Stimulated activated CD4-positive, alpha-beta T cell treated with anti-CD3 and anti-CD28 coated beads, TNF-alpha, amount 100 ng/mL, for 4 hours (primary cell): ENCODE results near the gene SLC23A2.

Source experiments
- DNase-seq, 3 experiments: peaks; one replicate each; pipeline ENCODE4 v3.0.0-alpha.2; 2020; ENCODE audit warnings: low read depth in 3 of 3

Gene SLC23A2

DNA sequence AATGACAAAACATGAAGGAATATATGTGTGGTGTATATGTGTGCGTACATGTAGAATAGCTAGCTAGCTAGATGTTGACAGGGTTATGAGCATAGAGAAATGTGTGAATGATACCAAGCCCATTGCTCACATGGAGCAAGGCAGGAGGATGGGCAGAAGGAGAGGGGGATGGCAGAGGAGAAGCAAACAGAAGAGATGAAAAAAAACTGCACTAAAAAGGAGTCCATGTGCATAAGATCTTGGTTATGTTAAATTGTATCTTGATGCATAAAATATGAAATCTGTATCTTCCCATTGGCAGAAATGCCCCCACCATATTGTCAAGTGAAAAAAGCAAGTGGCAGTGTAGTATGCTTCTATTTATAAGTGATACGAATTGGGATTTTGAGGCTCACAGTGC is 154.5 kb downstream of the SLC23A2 start:
- DNase-seq, result no peak

GRCh38 chr20:4844751-4845465 is 156.4 kb downstream of the SLC23A2 start:
- no peak for DNase-seq

DNA sequence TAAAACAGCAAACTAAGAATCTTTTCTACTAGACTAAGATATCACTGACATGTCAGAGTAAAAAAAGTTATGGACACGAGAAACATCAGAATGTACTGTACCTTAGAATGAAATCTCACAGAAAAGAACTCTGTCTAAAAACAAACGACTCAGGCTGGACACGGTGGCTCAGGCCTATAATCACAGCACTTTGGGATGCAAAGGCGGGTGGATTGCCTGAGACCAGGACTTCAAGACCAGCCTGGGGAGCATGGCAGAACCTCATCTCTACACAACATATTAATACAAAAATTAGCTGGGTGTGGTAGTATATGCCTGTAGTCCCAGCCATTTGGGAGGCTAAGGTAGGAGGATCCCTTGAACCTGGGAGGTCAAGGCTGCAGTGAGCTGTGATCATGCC is 157.0 kb downstream of the SLC23A2 start:
- DNase-seq, result no peak

DNA sequence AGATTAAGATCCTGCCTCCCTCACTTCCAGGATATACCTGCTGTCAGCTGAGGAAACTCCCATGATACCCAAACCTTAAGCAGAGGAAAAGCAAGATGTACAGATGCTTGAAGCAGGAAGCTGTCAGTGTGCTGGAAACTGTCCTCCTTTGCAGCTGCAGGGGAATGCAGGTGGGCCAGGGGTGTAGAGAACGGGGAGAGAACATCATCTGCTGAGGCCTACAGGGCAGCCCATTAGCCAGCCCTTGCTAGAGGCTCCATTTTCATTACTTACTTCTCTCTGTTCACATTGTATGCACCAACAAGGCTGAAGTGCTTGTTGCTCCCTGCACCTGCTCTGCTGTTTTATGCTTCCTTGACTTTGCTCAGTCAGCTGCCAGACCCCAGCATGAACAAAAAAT is 160.5 kb downstream of the SLC23A2 start:
- no peak for DNase-seq

DNA sequence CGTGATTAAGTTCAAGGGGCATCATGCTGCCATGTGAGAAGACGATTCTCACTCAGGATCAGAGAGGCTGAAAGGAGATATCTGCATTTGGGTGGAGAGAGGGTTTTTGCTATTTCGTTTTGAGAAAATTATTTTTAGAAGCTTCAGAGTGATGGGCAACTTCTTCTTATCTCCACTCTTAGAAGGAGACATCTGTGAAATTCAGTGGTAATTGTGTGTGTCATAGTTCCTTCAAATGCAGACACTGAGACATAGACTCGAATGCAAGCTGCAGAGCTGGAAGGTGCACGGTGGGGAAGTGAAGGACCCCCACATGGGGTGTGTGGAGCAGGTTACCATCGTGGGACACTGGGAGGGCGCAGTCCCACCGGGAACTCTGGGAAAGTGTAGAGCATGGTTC is 162.8 kb downstream of the SLC23A2 start:
- DNase-seq, result no peak

GRCh38 chr20:4837760-4838159 is 163.6 kb downstream of the SLC23A2 start:
- no peak for DNase-seq

DNA sequence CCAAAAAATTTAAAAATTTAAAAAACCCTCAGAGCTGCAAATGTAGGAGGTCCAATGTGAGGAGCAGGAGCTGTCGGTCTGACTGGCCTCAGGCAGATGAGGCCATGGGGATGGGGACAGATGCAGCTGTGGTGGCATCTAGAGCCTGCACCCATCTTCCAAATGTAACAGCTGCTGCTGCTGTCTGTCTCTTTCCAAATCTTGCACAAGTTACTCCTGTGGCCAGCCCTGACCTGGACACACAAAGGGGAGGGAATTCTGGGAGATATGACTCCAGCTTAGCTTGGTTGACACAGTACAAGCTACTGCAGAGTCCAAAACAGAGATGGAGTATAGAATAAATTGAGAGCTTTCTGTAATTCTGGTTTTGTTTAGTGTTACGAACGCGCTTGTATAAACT is 164.4 kb downstream of the SLC23A2 start:
- no peak for DNase-seq

- DNase-seq, result no peak
Measured at GRCh38 chr20:4836473-4836872, 164.8 kb downstream of the SLC23A2 start.

DNA sequence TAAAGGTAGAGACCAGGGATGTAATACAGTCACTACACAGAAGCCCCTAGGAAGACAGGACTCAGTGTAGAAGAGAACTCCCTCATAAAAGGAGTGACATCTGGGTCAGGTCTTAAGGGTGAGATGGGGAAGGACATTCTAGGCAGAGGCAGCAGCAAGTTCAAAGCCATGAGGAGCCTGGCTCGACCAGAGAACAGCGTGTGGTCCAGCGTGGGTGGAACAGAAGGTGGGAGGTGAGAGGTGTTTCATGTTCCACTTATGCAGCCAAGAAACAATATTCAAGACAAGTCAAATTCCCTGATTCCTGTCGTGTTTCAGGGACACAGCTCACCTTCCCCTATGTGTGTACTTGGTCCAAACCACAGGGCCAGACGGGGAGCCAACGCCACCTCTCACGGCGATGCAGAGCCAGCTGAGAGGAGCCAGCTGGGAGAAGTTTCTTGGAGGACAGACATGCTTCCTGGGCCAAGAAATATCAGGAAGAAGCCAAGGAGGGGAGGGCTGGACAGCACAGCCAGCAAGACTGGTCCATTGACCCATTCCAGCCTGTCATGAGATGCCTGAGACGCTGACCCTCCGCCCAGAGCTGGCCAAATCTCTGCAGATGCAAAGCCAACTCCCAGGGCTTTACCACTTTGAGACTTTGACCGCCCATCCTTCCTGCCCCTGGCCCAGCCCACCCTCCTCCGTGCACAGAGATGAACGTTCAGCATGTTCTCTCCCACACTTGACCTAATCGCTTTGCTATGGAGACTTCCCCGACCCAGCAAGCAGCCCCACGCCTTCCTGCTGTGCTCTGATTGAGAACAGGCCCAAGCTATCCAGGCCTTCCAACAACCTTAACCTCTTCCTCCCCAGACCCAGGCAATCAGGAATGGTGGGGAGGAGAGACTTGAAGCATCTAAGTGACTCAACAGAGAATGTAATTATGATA is 165.8 kb downstream of the SLC23A2 start:
- DNase-seq, result no peak

DNA sequence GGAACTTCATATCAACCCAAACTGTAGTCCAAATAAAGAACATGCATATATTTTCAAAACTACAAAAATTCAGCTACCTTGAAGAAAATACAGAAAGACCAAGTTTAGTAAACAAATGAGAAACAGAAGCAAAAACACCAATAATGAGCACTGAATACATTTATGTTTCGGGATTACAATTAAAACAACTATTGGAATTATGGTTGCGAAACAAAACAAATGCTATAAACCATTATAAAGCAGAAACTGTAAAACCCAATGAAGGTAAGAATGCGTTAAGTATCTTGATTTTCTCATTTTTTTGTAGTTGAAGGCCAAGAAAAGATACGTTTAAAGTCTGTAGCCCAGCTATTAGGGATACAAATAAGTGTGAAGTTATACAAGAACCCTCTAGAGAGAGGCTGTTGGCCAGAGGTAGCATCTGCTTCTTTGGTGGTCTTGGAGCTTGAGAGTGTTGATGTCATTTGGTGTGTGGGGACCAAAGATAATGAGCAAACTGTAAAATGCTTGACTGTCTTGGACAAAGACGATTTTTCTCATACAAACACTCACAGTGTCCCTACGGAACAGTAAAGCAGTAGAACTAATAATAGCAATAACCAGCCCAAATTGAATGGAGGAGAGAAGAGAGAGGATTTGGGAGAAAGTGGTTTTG is 168.1 kb downstream of the SLC23A2 start:
- no peak for DNase-seq

DNA sequence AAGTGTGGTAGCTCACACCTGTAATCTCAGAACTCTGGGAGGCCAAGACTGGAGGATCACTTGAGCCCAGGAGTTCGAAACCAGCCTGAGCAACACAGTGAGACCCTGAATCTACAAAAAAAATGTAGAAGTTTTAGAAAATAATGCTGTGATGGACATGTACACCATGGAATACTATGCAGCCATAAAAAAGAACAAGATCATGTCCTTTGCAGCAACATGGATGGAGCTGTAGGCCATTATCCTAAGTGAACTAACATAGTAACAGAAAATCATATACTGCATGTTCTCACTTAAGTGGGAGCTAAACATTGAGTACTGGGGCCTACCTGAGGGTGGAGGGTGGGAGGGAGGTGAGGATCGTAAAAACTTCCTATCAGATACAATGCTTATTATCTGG is 168.8 kb downstream of the SLC23A2 start:
- DNase-seq, result no peak

GRCh38 chr20:4830696-4831095 is 170.6 kb downstream of the SLC23A2 start:
- no peak for DNase-seq

DNA sequence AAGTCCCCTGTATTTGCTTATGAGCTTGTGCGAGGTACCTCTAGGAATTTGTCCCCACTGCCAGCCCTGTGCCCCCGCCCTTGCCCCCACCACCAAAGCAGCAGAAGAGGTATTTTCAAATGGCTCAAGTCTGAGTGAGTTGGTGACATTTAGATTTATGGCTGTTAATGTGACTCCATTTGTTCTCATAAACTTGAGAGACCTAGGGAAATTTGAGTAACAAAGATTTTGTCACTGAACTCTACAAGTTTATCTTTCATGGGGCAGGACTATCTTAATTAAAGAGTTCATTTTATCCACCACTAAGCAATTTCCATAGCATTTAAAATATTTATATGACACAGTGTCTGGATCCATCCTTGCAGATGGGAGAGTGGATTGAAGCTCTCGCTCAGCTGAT is 171.1 kb downstream of the SLC23A2 start:
- DNase-seq, result no peak

- DNase-seq, result no peak
Measured at GRCh38 chr20:4829514-4830215, 171.6 kb downstream of the SLC23A2 start.

DNA sequence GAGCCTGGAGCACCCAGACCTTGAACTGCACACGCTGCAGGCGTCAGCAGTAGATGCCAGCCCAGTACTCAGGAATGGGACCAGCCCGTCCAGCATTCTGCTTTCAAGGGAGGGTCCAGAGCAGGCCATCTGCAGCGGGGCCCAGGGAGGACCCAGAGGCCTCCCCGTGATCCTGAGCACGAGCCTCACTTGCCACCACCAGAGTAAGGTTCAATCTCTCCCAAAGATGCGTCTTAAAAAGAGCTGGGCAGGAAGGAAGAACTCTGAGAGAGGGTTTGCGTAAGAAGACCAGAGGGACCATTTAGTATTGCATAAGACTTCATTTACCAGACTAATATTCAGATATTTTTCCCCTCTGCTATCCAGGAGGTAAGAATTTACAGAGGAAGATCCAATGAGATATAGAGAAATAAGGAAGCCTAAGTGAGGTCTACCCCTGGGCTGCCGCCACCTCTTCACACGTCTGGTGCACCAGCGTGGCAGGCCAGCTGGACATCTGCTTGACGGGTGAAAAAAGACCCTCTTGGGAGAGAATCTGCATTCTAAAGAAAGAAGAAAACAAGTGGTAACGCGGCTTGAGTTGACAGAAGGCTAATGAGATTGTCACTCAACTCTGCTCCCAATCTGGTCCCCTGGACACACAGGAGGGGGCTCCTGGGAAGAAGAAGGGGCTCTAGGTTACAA is 172.3 kb downstream of the SLC23A2 start:
- no peak for DNase-seq

DNA sequence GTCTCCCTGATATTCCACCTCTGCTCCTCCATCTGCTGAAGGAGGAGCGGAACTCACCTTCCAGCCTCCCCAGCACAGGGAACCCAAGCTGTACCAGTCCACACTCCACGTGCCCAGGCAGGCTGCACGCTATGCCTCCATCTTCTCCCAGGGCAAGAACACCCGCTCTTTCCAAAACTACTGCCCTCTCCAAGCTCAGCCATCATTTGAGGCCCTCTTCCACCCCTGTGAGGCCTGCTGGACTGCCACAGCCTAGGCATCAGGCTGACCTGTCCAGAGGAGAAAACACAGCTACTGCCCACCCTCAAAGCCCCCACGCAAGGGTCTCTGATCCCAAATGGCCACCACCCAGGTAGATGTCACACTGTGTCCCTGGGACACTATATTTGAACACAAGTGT is 179.7 kb downstream of the SLC23A2 start:
- no peak for DNase-seq

DNA sequence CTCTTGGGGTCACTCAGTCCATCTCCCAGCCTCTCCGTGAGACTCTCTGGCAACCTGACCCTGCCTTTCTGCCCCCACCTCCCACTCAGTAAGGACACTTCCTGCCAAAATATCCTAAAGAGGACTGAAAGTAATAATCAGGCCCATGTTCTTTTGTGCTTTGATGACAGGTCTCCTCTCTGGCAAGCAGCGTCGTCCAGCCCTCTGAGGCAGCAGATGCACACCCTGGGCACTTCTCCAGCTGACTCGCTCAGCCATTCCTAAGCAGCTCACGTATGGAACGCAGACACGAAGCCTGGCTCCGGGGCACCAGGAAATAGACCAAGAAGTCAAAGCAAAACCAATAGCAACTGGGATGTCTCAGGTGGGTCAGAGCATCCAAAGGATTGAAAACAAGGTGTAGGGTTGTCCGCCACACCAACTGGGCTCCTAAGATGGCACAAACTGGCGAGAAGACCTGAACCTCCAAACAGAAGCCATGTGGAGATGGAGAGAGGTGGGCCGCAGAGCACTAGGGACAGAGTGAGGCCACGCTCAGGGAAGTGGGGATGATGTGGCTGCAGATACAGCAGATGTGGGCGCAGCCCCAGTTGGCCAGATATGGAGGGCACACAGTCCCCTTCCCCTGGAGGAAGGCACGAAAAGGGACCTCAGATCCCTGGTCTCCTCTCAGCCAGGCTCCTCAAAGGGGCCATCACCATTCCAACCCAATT is 180.3 kb downstream of the SLC23A2 start:
- DNase-seq, result no peak

- DNase-seq, result no peak
Measured at GRCh38 chr20:4819901-4820300, 181.4 kb downstream of the SLC23A2 start.

- DNase-seq, result no peak
Measured at GRCh38 chr20:4817230-4817671, 184.1 kb downstream of the SLC23A2 start.

DNA sequence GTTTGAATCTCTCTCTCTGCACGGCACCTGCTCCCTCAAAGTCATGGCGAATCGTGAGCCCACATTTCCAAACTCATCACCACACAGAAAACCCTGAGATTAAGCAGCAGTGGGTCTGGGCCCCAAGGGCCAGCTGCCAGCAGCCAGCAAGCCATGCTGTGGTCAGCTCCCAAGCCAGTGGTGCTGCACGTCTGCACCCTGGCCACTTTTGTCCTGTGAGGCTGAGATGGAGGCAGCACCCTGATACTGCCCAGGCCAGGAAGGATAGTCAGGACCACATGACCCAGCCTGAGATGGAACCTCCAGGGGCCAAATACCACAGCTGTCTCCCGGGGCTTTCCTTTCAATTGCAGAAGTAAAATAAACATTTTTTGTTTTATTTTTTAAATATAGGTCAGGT is 185.7 kb downstream of the SLC23A2 start:
- DNase-seq, result no peak
